CD4-positive, alpha-beta T cell treated with Interleukin-10 for 1 hour (primary cell): ENCODE measurements around the gene CCT8.

ENCODE experiments used
- DNase-seq: peaks from one replicate; pipeline ENCODE4 v3.0.0-alpha.2; 2020

The CCT8 gene

GRCh38 chr21:29076731-29077640 lies 3.5 kb upstream of the CCT8 start:
- DNase-seq, result peak; percentile 91

GRCh38 chr21:29075706-29076466 lies 2.4 kb upstream of the CCT8 start:
- DNase-seq, result no peak

- DNase-seq, result no peak
These were observed 1.3 kb upstream of the CCT8 start for GRCh38 chr21:29074783-29075182.

GRCh38 chr21:29074007-29074376 lies 544 bp upstream of the CCT8 start:
- DNase-seq, result no peak

GRCh38 chr21:29072873-29073221 lies 601 bp downstream of the CCT8 start:
- DNase-seq, result no peak

GRCh38 chr21:29064850-29065481 lies 8.5 kb downstream of the CCT8 start:
- no peak for DNase-seq

- no peak for DNase-seq
These were observed 16.9 kb downstream of the CCT8 start for GRCh38 chr21:29056538-29057050.

GRCh38 chr21:29056005-29056404 lies 17.4 kb downstream of the CCT8 start:
- no peak for DNase-seq

- DNase-seq, result no peak
These were observed 18.4 kb downstream of the CCT8 start for GRCh38 chr21:29055080-29055479.

- DNase-seq, result no peak
These were observed 19.8 kb downstream of the CCT8 start for GRCh38 chr21:29053656-29054055.

- DNase-seq, result no peak
These were observed 20.4 kb downstream of the CCT8 start for GRCh38 chr21:29053011-29053553.

- DNase-seq, result no peak
These were observed 21.2 kb downstream of the CCT8 start for GRCh38 chr21:29052224-29052623.

- no peak for DNase-seq
These were observed 38.8 kb downstream of the CCT8 start for GRCh38 chr21:29034678-29035077.

- DNase-seq, result no peak
These were observed 39.6 kb downstream of the CCT8 start for GRCh38 chr21:29033871-29034270.

- DNase-seq, result no peak
These were observed 40.1 kb downstream of the CCT8 start for GRCh38 chr21:29033301-29033700.

GRCh38 chr21:29030909-29031308 lies 42.5 kb downstream of the CCT8 start:
- DNase-seq, result no peak

- DNase-seq, result no peak
These were observed 43.9 kb downstream of the CCT8 start for GRCh38 chr21:29029524-29029923.

GRCh38 chr21:29025328-29025713 lies 48.1 kb downstream of the CCT8 start:
- peak; percentile 25 for DNase-seq

GRCh38 chr21:29024474-29025327 lies 48.7 kb downstream of the CCT8 start, which contains the start of gene USP16:
USP16 (plus strand) TSS chr21:29024668; CDS start chr21:29027914, 3,246 bp downstream.
- peak; percentile 97 for DNase-seq

GRCh38 chr21:29022166-29022565 lies 51.3 kb downstream of the CCT8 start:
- peak; percentile 38 for DNase-seq

GRCh38 chr21:29018540-29018939 lies 54.9 kb downstream of the CCT8 start:
- DNase-seq, result no peak

- DNase-seq, result no peak
These were observed 55.7 kb downstream of the CCT8 start for GRCh38 chr21:29017639-29018237.
